GM12878 (cell line): ENCODE measurements around the gene ENPP6.

Source experiments
- CEBPZ ChIP-seq: fragments of 150-350 bp; IDR thresholded peaks from 2 replicates; pipeline ENCODE4 v1.6.1; 2016; ENCODE audit warnings: low read depth, low read length
- CTCF ChIP-seq, 3 experiments: IDR thresholded peaks in 2 of 3; conservative IDR thresholded peaks in 1 of 3; 2 replicates each; pipeline ENCODE4 v1.5.1; 2011; ENCODE audit warnings: low read depth in 3 of 3, low read length in 3 of 3, mild to moderate bottlenecking in 3 of 3, control low read depth in 2 of 3, moderate library complexity in 2 of 3, inconsistent platforms in 1 of 3, mixed read lengths in 1 of 3; ENCODE audit not compliant: control insufficient read depth in 2 of 3, insufficient read depth in 1 of 3; ENCODE audit errors: extremely low read depth in 1 of 3
- EP300 ChIP-seq, 2 experiments: fragments of 150-350 bp in 1 of 2; IDR thresholded peaks; 2 replicates each; pipeline ENCODE4 v1.6.1; 2011 to 2012; ENCODE audit warnings: low read depth in 2 of 2, low read length in 2 of 2, borderline replicate concordance in 1 of 2, improper control_type of control experiment in 1 of 2, inconsistent platforms in 1 of 2; ENCODE audit not compliant: control insufficient read depth in 1 of 2
- FOS ChIP-seq: IDR thresholded peaks from 3 replicates; pipeline ENCODE4 v1.6.1; 2011; ENCODE audit warnings: borderline replicate concordance; ENCODE audit not compliant: insufficient read length; ENCODE audit errors: extremely low read depth
- PML ChIP-seq: IDR thresholded peaks from 2 replicates; pipeline ENCODE4 v1.6.1; 2012; ENCODE audit warnings: low read length, inconsistent platforms
- POLR2A ChIP-seq: IDR thresholded peaks from 2 replicates; pipeline ENCODE4 v1.6.1; 2011; ENCODE audit warnings: low read depth, mild to moderate bottlenecking, low read length
- SMC3 ChIP-seq: IDR thresholded peaks from 2 replicates; pipeline ENCODE4 v1.6.1; 2011; ENCODE audit warnings: low read length, improper control_type of control experiment, borderline replicate concordance
- USF2 ChIP-seq: IDR thresholded peaks from 2 replicates; pipeline ENCODE4 v1.6.1; 2011; ENCODE audit warnings: low read depth, low read length, improper control_type of control experiment, borderline replicate concordance

- TF ChIP-seq EP300 (IDR thresholded peaks at IDR 0.05; ENCODE audit: borderline replicate concordance in 1 of 2, control insufficient read depth in 1 of 2, low read depth in 2 of 2, low read length in 2 of 2), result no peak
- no peak for TF ChIP-seq POLR2A
- no peak for TF ChIP-seq PML
- TF ChIP-seq USF2, result no peak
- no peak for TF ChIP-seq CEBPZ
- TF ChIP-seq CTCF (IDR thresholded peaks at IDR 0.05 in 2 of 3, conservative IDR thresholded peaks at IDR 0.05 in 1 of 3; ENCODE audit: control insufficient read depth in 2 of 3, extremely low read depth in 1 of 3, insufficient read depth in 1 of 3, low read depth in 3 of 3, low read length in 3 of 3), result no peak
- no peak for TF ChIP-seq SMC3
- no peak for TF ChIP-seq FOS
Observed at GRCh38 chr4:184200296-184200695, 17.4 kb downstream of the ENPP6 start.
